Choroid plexus epithelial cell (primary cell): ENCODE measurements around the gene SLC35F3.

Experiments used
- DNase-seq: peaks from one replicate; pipeline ENCODE4 v3.0.0-alpha.2; 2010; ENCODE audit warnings: low read depth
- H3K4me3 ChIP-seq: 2 replicates; pipeline ENCODE4 v1.5.1; 2011; ENCODE audit warnings: low read depth, mild to moderate bottlenecking, control low read depth, low read length, moderate library complexity
- TF ChIP-seq, protein P1 (sequence below): conservative IDR thresholded peaks from 2 replicates; pipeline ENCODE4 v1.5.1; 2011; ENCODE audit warnings: low read depth, mild to moderate bottlenecking, control low read depth, inconsistent platforms, low read length, moderate library complexity

The SLC35F3 gene

DNA sequence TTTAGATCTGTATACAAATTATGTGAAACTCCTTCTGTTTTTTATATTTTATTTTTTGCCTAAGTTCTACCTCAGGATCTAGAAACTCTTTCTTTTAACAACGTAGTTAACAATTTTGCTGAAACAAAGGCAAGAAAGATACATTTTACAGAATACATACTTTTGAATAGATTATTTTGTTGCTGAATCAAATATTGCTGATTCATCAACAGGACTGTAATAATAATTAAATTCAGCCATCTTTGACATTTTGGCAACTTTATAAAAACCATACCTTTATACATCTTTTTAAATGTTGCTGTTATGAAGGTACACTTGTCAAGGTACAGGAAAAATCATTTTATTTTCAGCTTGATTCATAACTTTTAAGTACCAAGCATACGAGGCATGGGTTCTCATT lies 458.1 kb downstream of the SLC35F3 start:
- TF ChIP-seq, protein P1, sequence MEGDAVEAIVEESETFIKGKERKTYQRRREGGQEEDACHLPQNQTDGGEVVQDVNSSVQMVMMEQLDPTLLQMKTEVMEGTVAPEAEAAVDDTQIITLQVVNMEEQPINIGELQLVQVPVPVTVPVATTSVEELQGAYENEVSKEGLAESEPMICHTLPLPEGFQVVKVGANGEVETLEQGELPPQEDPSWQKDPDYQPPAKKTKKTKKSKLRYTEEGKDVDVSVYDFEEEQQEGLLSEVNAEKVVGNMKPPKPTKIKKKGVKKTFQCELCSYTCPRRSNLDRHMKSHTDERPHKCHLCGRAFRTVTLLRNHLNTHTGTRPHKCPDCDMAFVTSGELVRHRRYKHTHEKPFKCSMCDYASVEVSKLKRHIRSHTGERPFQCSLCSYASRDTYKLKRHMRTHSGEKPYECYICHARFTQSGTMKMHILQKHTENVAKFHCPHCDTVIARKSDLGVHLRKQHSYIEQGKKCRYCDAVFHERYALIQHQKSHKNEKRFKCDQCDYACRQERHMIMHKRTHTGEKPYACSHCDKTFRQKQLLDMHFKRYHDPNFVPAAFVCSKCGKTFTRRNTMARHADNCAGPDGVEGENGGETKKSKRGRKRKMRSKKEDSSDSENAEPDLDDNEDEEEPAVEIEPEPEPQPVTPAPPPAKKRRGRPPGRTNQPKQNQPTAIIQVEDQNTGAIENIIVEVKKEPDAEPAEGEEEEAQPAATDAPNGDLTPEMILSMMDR = no peak
- DNase-seq = no peak
- H3K4me3 ChIP-seq = no peak overlapping the region

DNA sequence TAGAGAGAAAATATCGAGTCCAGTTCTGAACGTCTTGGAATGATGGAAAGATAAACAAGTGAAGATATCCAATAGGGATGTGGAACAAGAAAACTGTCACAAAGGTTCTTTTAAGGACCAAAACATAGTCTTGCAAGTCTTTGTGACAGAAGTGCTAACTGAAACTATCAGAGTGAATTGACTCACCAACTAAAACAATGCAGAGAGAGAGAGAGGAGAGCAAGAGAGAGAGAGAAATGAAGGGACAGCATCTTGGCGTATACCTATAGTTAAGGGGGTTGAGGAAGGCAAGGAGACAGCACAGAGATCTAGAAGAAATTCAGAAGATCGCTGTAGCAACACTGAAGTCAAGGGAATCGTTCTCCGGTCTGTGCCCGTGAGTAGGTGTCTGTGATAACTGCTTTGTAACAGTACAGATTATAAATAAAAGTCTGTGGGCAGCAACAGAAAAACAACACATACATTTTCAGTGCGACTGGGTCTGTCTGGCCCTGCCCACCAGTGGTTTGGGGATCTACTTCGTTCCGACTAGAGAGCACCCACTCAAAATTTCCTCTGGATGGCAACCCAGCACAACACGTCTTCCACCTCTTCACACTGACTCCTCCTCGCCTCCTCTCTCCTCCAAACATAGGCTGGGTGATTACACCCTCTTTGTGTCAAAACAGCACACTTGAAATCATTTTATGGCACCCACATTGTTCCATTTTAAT lies 464.0 kb downstream of the SLC35F3 start:
- no peak for DNase-seq
- TF ChIP-seq, protein P1 = no peak
- H3K4me3 ChIP-seq = no peak overlapping the region

DNA sequence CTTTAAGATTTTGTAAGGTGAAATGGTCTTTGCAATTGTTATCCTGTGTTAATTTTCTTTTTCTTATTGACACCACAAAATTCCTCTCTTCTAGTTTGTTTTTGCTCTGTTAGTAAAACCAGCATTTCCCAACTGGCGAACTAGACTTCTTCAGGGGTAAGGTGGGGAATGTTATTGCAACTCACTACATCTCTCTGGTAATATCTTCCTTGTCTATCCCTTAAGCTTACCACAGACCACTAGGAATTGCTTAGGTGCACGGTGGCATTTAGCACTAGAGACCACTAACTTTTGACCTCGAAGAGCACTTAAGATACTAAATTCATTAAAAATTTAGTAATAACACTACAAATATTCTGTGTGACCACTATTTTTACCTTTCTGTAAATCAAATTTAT lies 464.6 kb downstream of the SLC35F3 start:
- TF ChIP-seq, protein P1 = no peak
- no peak overlapping the region for H3K4me3 ChIP-seq
- DNase-seq = no peak

DNA sequence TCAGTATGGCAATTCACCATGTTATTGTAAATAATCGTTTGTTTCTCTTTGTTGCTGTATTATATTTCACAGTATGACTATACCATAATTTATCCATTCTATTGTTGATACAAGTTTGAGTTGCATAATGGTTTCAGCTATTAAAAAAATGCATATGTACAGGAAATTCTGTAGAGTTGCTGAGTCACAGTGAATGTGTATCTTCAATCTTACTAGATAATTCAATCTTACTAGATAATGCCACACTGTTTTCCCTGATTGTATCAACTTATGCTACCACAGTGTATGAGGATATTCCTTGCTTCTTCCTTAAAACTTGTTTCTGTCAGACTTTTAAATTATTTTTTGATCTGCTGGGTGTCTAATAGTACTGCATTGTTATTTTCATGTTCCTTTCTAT lies 465.3 kb downstream of the SLC35F3 start:
- peak; percentile 40 for DNase-seq
- TF ChIP-seq, protein P1 = no peak
- no peak overlapping the region for H3K4me3 ChIP-seq

DNA sequence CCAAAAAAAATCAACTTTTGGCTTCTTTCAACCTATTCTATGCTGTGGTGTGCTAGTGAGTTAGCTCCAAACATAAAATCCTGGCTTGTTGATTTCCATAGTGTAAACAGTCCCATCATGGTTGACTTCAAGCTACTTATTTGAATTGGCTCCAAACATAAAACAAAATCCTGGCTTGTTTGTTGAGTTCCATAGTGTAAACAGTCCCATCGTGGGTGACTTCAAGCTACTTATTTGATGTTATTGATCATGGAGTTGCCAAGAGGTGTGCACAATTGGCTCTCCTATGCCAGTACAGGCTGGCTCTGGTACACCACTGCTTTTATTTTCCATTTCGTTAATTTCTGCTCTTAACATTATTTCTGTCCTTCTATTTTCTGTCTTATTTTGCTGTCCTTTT lies 466.9 kb downstream of the SLC35F3 start:
- no peak overlapping the region for H3K4me3 ChIP-seq
- DNase-seq = no peak
- TF ChIP-seq, protein P1 = no peak

DNA sequence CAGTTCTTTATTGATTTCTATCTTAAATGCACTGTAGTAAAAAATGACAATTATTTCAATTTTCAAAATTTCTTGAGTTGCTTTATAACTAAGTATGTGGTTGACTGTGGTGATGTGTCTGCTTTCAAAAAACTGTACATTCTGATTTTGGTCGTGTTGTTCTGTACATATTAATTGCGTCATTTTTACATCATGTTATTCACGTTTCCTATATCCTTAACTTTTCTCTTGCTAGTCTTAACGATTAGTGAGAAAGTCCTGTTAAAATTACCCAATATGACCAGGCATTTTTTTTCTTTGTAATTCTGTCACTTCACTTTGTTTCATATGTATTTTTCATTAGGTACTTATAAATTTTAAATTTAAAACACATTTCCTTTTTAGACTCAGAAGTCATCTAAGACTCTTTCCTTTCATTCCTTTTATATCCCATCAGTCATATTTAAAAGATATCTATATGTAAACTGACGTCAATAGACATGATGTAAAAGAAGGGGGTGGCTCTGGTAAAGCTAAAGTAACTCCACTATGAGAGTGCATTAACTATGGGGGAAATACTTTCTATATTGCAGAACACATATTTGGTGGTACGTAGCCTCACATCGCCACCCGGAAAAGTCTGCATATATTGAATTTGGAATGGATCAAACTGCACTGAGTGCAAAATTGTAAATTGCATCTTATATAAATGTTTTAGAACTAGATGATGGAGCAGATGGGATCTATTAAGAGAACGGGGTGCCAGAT lies 467.7 kb downstream of the SLC35F3 start:
- DNase-seq = no peak
- H3K4me3 ChIP-seq = peak overlapping the region; percentile 95
- TF ChIP-seq, protein P1 = no peak
